HG02885 (cell line): ENCODE results near the gene PRKCA.

Experiments
- ATAC-seq: cut with Tn5 transposase; IDR thresholded peaks from one replicate; pipeline ENCODE4 v1.9.1; 2021; ENCODE audit warnings: mild to moderate bottlenecking; ENCODE audit not compliant: unreplicated experiment, poor library complexity

PRKCA gene

GRCh38 chr17:66524877-66525276 is 222.5 kb downstream of the PRKCA start:
- no peak for ATAC-seq

- ATAC-seq = no peak
Measured at GRCh38 chr17:66525338-66525737, 222.9 kb downstream of the PRKCA start.

- ATAC-seq = no peak
Measured at GRCh38 chr17:66526827-66527226, 224.4 kb downstream of the PRKCA start.

DNA sequence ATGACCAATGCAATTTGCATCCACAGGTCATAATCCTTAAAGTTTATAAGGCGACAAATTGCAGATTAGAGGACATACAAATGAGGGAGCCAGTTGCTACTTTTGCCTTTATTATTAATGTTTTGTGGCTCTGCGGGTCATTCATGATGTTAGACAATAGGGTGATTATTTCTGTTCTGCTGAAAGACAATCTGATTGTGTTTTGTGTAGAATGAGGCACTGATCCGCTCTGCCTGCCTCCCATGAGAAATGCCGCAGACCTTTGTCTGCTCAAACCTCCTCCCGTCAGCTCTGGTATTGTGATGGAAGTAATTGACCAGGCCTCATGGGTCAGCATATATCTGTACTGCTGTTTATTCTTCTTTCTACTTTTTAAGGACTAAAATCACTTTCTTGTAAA is 224.9 kb downstream of the PRKCA start:
- no peak for ATAC-seq

- no peak for ATAC-seq
Measured at GRCh38 chr17:66531851-66532295, 229.5 kb downstream of the PRKCA start.

- ATAC-seq = no peak
Measured at GRCh38 chr17:66533572-66533971, 231.2 kb downstream of the PRKCA start.

GRCh38 chr17:66533986-66534385 is 231.6 kb downstream of the PRKCA start:
- no peak for ATAC-seq

- ATAC-seq = no peak
Measured at GRCh38 chr17:66535611-66536010, 233.2 kb downstream of the PRKCA start.

DNA sequence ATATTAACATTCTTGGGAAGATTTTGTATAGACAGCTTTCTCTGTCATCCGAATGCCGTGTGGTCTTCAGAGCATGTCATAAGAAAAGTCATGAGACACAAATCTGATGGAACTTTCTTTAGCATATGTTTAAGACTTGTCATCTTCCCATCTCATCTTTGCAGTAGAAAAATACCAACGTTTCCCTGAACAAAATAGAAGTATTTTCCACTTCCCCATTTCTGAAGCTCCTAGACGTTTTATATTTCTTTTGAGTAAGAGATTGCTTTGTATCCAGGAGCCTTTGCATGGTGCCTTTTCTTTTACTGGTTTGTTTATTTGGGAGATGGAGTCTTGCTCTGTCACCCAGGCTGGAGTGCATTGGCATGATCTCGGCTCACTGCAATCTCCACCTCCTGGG is 235.1 kb downstream of the PRKCA start:
- ATAC-seq = no peak

DNA sequence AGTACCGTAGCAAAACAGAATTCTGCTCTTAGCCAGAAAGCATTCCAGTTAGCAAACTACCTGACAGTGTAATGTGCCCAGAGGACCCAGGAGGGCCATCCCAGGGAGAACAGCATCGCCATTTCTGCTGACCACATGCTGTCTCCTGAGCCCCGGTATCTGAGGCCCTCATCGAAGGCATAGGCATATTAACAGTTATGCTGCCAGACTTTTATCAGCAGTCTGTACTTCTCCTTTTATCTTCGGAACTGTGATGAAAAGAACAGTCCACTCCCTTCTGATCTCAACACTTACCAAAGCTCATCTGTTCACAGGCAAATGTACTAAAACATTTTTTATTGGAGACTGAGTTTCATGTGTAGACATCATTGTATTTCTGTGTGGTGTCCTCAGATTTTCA is 236.4 kb downstream of the PRKCA start:
- ATAC-seq = no peak

GRCh38 chr17:66540131-66540781 is 237.8 kb downstream of the PRKCA start:
- ATAC-seq = no peak

- peak; percentile 76 for ATAC-seq
Measured at GRCh38 chr17:66541461-66542128, 239.2 kb downstream of the PRKCA start.

GRCh38 chr17:66542129-66542966 is 239.9 kb downstream of the PRKCA start:
- ATAC-seq = peak; percentile 92

DNA sequence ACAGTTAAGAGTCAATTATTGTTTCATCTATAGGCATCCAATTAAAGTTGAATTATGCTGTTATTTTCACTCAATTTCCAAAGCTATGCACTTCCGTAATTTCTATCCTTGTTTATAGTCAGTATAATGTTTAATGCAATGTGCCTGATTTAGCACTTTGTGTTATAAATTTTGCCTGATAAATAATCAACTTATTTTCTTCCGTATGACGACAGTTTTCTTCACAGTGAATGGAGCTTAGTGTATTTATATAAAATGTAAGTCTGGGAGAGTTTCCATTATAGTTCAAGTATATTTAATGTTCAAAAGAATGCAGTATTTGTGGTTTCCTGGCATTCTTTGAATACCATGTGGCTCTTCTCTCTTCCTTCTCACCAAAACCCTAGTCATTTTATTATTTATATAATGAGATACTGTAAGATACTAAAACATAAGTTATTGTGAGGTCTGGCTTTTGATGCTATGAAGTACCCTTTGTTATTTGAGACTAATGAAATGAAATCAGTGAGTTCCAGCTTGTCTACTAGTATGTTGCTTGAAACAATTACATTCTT is 240.6 kb downstream of the PRKCA start:
- ATAC-seq = no peak

- no peak for ATAC-seq
Measured at GRCh38 chr17:66543526-66543925, 241.1 kb downstream of the PRKCA start.

- no peak for ATAC-seq
Measured at GRCh38 chr17:66545918-66546317, 243.5 kb downstream of the PRKCA start.

GRCh38 chr17:66547151-66547865 is 244.9 kb downstream of the PRKCA start:
- ATAC-seq = no peak

- ATAC-seq = no peak
Measured at GRCh38 chr17:66548158-66548557, 245.7 kb downstream of the PRKCA start.

GRCh38 chr17:66548659-66549310 is 246.4 kb downstream of the PRKCA start:
- ATAC-seq = no peak

GRCh38 chr17:66549311-66549704 is 246.9 kb downstream of the PRKCA start:
- ATAC-seq = no peak
